Kidney epithelial cell (primary cell): ENCODE results near the gene CUBN. TPM values are rescaled to one million over a fixed set of nuclear protein-coding genes. Genes with fewer than 3 reads are reported as not detected.

Source experiments
- DNase-seq: peaks from one replicate; pipeline ENCODE4 v3.0.0-alpha.2; 2010; ENCODE audit warnings: low read depth
- H3K27me3 ChIP-seq: 2 replicates; pipeline ENCODE4 v1.6.0; 2011; ENCODE audit warnings: low read length; ENCODE audit not compliant: control insufficient read depth, insufficient read depth
- H3K36me3 ChIP-seq: 2 replicates; pipeline ENCODE4 v1.5.1; 2011; ENCODE audit warnings: low read length; ENCODE audit not compliant: control insufficient read depth, insufficient read depth
- H3K4me3 ChIP-seq: 2 replicates; pipeline ENCODE4 v1.5.1; 2011; ENCODE audit warnings: low read depth, mild to moderate bottlenecking, control low read depth, low read length
- CTCF ChIP-seq: IDR thresholded peaks from 2 replicates; pipeline ENCODE4 v1.5.1; 2011; ENCODE audit warnings: mild to moderate bottlenecking, moderate library complexity, low read length, control low read depth, inconsistent platforms; ENCODE audit not compliant: insufficient read depth, poor library complexity, severe bottlenecking
- total RNA-seq: library from RNA; depleted of rRNA; stranded (reverse); fragments of >200 nt; gene quantifications from 2 replicates; pipeline ENCODE4 v1.2.3, GENCODE V29; 2015

CUBN gene
- total RNA-seq, 1 donor from 2014 or later: 1.3 TPM

- no peak overlapping the region for H3K4me3 ChIP-seq
These were observed 99.9 kb downstream of the CUBN start for GRCh38 chr10:17029581-17030271.

GRCh38 chr10:17029239-17029580 is 100.4 kb downstream of the CUBN start:
- no peak for DNase-seq
- Histone ChIP-seq H3K27me3 (no peaks in the 10 kb centered on the region), H3K4me3 (no peak overlapping the region), H3K36me3 (no peaks in the 10 kb centered on the region)
- TF ChIP-seq CTCF: no peak

More at GRCh38 chr10:17029581-17030271, 99.9 kb downstream of the CUBN start:
- TF ChIP-seq CTCF: no peak
- no peak for DNase-seq
- no peaks in the 10 kb centered on the region for H3K36me3 ChIP-seq
- no peaks in the 10 kb centered on the region for H3K27me3 ChIP-seq

- H3K36me3 ChIP-seq: no peaks in the 10 kb centered on the region
- no peak for TF ChIP-seq CTCF
- DNase-seq: no peak
- no peaks in the 10 kb centered on the region for H3K27me3 ChIP-seq
- no peak overlapping the region for H3K4me3 ChIP-seq
These were observed 100.8 kb downstream of the CUBN start for GRCh38 chr10:17028798-17029197.

GRCh38 chr10:17026686-17027485 is 102.7 kb downstream of the CUBN start:
- DNase-seq: no peak
- H3K36me3 ChIP-seq: no peaks in the 10 kb centered on the region
- no peaks in the 10 kb centered on the region for H3K27me3 ChIP-seq
- no peak for TF ChIP-seq CTCF
- H3K4me3 ChIP-seq: no peak overlapping the region

GRCh38 chr10:17025444-17026295 is 103.9 kb downstream of the CUBN start:
- peak; percentile 95 for DNase-seq
- TF ChIP-seq CTCF: no peak

More at GRCh38 chr10:17025444-17026295, 103.9 kb downstream of the CUBN start:
- H3K36me3 ChIP-seq: no peaks in the 10 kb centered on the region
- no peaks in the 10 kb centered on the region for H3K27me3 ChIP-seq
- no peak overlapping the region for H3K4me3 ChIP-seq
